Measurements from ENCODE around the gene PGPEP1. TPM values are rescaled to one million over a fixed set of nuclear protein-coding genes. Genes with fewer than 3 reads are reported as not detected.
A peak's percentile ranks its signal among the peaks of the same experiment; 100 is the strongest.
"Not testable (repeated sequence)": the region's sequence is repeated elsewhere in the genome, so short reads cannot be mapped to it uniquely, and the experiment has no call there.

Gene PGPEP1
- total RNA-seq, 2 donors from 2014 or later: 105 to 109 TPM

DNA sequence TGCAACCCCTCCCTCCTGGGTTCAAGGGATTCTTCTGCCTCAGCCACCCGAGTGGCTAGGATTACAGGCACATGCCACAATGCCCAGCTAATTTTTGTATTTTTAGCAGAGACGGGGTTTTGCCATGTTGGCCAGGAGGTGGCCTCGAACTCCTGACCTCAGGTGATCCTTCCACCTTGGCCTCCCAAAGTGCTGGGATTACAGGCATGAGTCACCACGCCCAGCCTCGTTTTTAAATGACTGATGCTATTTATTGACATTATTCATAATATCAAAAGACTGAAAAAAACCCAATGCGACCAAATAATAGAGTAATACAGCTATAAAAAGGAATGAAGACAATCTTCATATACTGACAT is 16.0 kb upstream of the PGPEP1 start:
- DNase-seq, ATAC-seq: not testable (repeated sequence)
- intact Hi-C loops (cut with DNase I, micrococcal nuclease): loop anchor here in 1 of 2 donors (10.0 kb wide), 1 partner anchor 120 kb away; the partner anchor contains the start of gene RAB3A

DNA sequence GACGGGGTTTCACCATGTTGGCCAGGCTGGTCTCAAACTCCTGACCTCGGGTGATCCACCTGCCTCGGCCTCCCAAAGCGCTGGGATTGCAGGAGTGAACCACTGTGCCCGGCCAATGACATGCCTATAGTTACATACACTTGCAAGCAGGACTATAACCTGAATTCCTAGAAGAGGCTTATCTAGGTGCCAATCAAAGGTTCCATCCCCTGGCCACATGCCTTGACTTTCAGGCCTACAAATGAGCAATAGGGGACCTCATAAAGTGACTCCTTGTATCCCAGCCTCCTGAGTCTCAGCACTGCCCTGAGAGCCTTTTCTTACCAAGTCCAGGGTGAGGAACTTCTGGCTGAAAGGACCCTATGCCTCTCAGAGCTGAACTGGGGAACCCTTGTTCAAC is 13.6 kb upstream of the PGPEP1 start:
- DNase-seq (no peak), ATAC-seq (no peak)
- intact Hi-C loops (cut with DNase I, micrococcal nuclease): loop anchor here in 1 of 2 donors (10.0 kb wide), 1 partner anchor 122 kb away; the partner anchor contains the start of gene RAB3A

DNA sequence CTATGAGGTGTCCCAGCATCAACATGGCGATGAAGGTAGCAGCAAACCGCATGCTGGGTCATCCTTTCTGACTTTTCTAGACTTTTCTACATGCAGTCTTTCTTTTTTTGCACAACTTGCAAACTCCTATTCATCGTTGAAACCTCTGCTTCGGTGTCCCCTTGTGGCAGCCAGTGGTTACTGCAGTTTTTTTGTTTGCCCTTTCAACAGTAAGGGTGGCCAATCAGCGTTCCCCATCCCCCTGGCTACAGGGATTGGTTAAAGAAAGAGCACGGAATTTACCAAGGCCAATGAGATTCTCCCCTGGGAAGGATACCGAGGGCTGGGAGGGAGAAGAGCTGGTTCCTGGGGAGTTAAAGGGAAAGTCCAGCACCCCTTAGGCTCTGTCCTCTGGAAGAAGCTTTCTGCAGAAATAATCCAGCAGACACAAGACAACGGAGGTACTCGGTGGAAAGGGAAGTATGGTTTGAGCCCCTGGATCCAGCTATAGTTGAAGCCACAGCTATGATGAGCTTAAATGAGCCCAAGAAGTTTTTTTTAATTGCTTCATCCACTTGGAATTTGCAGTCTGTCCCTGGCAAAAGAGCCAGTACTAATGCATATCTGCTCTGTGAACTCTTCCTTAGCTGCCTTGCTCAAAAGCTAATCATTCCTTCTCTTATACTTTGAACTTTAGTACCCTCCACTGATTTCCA is 11.9 kb upstream of the PGPEP1 start:
- peak; percentile 91 for ATAC-seq
- intact Hi-C loops (cut with DNase I, micrococcal nuclease): loop anchor here in 1 of 2 donors (2.0 to 10.0 kb wide), 2 partner anchors 50 to 124 kb away; partner anchors contain the start of gene RAB3A
- DNase-seq: peak; percentile 88 to 95

DNA sequence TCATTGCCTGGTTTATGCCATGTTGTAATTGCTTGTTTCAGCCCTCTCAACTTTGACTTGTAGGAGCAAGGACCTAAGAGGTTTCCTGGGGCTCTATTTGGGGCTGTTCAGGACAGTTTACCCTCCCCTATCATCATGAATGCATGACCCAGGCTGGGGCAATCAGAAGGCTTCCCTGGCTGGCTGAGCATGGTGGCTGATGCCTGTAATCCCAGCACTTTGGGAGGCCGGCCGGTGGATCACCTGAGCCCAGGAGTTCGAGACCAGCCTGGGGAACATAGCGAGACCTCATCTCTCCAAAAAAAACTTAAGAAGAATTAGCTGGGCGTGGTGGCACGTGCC is 11.4 kb upstream of the PGPEP1 start:
- intact Hi-C loops (cut with DNase I, micrococcal nuclease): loop anchor here in 1 of 2 donors (2.0 to 10.0 kb wide), 2 partner anchors 50 to 124 kb away; partner anchors contain the start of gene RAB3A

DNA sequence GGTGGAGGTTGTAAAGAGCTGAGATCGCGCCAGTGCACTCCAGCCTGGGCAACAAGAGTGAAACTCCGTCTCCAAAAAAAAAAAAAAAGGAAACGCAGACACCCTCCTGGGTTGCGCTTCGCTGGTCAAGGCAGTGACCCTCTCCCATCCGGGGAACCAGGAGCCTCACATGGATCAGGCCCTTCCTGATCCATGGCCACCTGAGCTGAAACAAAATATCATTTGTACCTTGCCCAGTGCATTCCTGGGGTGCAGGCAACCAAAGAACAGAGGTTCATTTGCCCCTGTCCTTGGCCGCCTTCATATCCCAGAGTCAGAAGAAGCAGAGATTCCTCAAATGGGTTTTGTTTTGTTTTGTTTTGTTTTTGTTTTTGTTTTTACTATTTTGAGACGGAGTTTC is 9.5 kb upstream of the PGPEP1 start:
- DNase-seq (no peak), ATAC-seq (no peak)
- intact Hi-C loops (cut with DNase I, micrococcal nuclease): no loop called here

More for the DNA sequence above, 11.4 kb upstream of the PGPEP1 start:
- ATAC-seq (no peak), DNase-seq (no peak)

DNA sequence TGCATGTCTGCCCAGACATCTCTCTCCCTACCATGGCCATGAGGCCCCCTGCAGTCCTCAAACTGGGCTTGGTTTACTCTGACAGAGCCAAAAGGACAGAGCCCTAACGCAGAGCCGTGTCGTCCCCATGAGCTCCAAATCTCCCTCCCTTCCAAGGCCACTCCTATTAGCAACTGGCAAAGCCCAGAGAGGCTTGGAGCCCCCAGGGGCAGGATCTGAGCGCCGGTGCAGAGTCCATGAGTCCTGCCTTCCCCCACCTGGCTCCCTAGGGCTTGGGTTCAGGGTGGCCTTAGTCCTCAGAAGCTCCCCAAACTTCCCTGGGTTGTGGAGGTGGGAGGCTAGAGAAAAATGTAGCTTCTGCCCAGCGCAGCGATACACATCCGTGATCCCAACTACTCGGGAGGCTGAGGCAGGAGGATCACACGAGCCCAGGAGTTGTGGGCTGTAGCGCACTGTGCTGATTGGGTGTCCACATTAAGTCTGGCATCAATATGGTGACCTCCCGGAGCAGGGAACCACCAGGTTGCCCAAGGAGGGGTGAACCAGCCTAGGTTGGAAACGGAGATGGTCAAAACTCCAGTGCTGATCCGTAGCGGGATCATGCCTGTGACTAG is 7.4 kb upstream of the PGPEP1 start:
- DNase-seq (no peak), ATAC-seq (no peak)
- intact Hi-C loops (cut with DNase I, micrococcal nuclease): no loop called here

DNA sequence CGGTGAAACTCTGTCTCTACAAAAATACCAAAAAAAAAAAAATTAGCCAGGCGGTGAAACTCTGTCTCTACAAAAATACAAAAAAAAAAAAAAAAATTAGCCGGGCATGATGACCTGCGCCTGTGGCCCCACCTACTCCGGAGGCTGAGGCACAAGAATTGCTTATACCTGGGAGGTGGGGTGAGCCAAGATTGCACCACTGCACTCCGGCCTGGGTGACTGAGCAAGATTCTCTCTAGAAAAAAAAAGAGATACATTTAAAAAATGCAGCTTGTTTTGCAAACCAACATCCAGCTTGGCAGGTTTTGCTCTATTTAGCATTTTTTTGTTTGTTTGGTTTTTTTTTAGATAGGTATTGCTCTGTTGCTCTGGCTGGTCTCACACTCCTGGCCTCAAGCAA is 6.7 kb upstream of the PGPEP1 start:
- ATAC-seq: no peak
- intact Hi-C loops (cut with DNase I, micrococcal nuclease): no loop called here
- DNase-seq: no peak

DNA sequence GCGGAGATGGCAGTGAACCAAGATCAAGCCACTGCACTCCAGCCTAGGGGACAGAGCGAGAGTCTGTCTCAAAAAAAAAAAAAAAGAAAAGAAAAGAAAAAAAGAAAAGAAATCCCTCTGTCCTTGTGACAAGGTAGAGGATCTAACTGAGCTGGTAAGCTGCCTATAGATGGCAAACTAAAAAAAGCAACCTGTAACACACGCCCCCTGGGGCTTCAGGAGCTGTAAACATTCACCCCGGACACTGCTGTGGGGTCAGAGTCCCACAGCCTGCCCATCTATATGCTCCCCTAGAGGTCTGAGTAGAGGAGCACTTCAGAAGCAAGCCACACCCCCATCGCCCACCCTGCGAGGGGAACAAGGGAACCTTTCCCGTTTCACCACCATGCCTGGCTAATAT is 4.3 kb upstream of the PGPEP1 start:
- ATAC-seq (no peak), DNase-seq (no peak)
- intact Hi-C loops (cut with DNase I, micrococcal nuclease): no loop called here

DNA sequence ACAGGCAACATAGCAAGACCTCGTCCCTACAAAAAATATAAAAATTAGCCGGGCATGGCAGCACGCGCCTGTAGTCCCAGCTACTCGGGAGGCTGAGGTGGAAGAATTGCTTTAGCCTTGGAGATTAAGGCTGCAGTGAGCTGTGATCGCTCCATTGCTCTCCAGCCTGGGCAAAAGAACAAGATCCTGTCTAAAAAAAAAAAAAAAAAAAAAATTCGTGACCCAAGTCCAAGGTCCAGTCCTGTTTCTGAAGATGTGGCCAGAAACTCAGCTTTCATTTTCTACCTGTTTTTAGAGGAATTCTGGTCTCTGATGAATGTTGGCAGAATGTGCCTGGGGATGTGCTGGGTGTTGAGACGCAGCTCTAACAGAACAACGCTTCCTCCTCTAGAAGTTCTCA is 1.9 kb upstream of the PGPEP1 start:
- intact Hi-C loops (cut with DNase I, micrococcal nuclease): no loop called here
- DNase-seq (no peak), ATAC-seq (no peak)

DNA sequence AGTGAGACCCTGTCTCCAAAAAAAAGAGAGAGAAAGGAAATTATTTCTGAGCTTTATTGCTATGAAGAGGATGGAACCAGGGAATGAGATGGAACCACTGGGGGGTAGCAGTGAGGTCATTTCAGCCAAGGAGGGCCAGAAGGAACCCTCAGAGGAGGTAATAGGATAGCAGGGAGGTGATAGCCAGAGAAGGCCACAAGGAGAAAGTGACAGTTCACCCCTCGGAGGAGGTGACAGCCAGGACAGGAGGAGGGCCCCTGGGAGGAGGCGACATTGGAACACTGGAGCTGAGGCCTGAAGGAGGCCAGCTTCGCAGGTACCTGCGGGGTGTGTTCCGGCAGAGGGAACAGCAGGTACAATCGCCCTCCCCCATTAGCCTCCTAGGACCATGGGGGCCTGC is 675 bp upstream of the PGPEP1 start:
- ATAC-seq: peak; percentile 7
- DNase-seq: no peak
- intact Hi-C loops (cut with DNase I, micrococcal nuclease): no loop called here

DNA sequence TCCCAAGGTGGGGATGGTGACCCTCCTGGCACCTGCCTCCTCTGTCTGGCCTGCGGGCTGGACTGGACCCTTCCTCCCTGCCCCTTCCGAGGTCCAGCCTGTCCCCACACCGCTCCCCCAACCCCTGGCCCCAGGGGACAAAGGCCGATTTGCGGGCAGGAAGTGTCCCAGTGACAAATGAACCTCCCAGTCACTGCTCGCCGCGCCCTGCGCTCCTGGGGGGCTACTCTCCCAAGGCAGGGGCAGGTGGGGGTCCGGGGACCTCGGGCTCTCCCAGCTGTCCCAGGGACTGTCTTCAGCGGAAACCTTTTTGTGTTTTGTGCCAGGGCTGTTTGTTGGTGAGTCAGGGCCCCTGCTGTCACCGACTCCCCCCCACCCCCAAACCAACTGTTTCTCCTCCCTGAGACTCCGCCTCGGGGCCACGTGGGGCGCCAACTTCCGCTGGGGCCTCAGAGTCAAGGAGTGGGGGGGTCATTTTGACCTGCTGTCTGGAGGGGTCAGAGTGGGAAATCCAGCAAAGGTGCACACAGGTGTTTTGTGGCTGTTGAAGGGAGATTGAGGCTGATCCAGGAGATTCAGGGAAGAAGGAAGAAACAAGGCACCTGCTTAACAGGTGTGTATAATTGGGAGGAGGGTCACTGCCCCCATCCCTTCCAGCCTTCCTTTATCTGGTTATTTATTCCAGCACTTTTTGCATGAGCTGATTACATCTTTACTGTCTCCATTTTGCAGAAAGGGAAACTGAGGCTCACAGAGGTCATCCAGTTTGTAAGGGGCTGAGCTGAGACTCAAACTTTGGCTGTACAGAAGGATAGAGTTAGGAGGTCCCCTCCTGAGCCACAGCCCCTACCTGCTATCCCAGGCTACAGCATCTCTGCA is 831 bp downstream of the PGPEP1 start:
- intact Hi-C loops (cut with DNase I, micrococcal nuclease): no loop called here
- ATAC-seq: peak; percentile 79

DNA sequence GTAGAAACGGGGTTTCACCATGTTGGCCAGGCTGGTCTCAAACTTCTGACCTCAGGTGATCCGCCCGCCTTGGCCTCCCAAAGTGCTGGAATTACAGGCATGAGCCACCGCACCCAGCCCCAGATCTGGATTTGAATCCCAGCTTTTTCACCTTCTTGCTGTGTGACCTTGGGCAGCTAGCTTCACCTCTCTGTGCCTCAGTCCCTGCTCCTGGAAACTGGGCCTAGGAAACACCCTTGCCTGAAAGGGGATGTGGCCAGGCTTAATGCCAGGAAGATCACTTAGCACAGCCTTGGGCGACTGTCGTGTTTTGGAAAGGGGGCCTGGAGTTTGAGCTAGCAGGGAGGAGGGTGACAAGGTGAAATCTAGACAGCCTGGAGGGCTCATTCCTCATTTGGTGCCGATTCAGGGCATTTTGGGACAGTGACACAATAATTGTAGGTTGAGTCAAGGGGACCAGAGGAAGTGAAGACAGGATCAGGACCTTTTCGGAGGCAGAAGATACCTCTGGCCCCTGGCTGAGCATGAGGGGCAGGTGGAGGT is 1.8 kb downstream of the PGPEP1 start:
- DNase-seq: no peak
- no peak for ATAC-seq
- intact Hi-C loops (cut with DNase I, micrococcal nuclease): no loop called here

More for the DNA sequence above, 831 bp downstream of the PGPEP1 start:
- DNase-seq: peak; percentile 77 to 80

DNA sequence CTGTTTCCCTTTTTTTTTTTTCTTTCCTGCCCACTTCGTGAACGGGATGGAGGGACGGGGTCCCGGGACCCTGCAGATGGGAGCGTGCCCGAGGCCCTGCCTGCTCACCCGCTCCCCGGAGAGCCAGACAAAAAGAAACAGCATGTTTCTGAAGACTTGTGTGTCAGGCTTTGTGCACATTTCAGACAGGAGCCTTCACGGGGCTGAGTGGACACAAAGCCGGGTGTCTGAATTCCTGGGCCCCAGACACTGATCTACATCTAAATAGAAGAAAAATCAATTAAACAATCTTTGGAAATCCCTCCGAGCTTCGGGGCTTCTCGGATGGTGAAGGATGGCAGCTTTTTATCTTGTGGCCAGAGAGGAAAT is 4.2 kb downstream of the PGPEP1 start:
- ATAC-seq (no peak), DNase-seq (no peak)
- intact Hi-C loops (cut with DNase I, micrococcal nuclease): no loop called here

DNA sequence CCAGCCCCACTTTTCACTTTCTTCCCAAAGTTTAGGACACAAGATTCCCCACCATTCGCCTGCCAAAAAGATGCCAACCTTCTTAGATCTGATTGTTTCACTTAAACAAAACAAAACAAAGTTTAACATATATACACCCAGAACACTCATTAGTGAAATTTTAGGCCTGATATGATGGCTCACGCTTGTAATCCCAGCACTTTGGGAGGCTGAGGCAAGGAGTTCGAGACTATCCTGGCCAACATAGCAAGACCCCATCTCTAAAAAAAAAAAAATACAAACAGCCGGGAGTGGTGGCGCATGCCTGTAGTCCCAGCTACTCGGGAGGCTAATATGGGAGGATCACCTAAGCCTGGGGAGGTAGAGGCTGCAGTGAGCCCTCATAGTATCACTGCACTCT is 4.9 kb downstream of the PGPEP1 start:
- ATAC-seq (no peak), DNase-seq (no peak)
- intact Hi-C loops (cut with DNase I, micrococcal nuclease): loop anchor here in 1 of 2 donors (5.0 kb wide), 1 partner anchor 67 kb away; no protein-coding TSS in a partner anchor

DNA sequence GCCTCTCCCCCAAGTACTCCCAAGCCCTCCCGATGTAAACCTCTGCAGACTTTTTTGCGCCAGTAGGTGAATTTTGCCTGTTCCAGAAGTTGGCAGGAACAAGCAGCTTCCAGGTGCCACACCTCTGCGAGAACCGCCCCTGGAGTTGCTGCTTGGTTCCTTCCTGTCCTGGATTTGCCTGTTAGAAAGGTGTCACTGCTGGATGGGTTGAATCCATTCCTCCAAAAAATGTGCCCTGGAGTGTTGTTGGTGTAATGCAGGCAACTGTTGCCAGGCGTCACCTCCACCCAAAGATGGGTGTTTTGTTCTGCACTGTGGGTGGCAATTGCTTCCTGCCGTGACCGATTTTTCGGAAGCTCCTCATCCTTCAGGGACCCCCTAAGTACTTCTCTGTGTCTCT is 5.7 kb downstream of the PGPEP1 start:
- intact Hi-C loops (cut with DNase I, micrococcal nuclease): loop anchor here in 1 of 2 donors (5.0 kb wide), 1 partner anchor 66 kb away; no protein-coding TSS in a partner anchor
- ATAC-seq (peak; percentile 50), DNase-seq (peak; percentile 49 to 53)

DNA sequence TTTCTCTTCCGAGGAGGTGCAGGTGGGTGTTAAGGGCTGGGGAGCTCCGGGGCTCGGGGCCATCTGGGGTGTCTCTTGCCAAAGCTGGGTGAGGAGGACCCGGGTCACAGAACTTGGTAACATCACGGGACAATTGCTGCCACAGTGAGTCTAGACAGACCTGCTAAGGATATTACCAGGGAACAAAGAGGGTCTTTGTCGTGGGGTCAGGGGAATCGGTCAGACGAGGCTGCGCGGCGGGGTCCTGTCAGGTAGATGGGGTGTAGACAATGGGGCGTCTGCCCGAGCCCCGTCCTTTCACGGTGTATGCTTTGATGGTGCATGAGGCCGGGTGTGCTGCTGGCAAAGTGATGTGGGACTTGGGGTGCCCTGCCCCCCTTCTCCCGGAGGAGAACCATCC is 7.8 kb downstream of the PGPEP1 start:
- ATAC-seq: no peak
- intact Hi-C loops (cut with DNase I, micrococcal nuclease): loop anchor here in 1 of 2 donors (5.0 kb wide), 1 partner anchor 64 kb away; no protein-coding TSS in a partner anchor
- no peak for DNase-seq

DNA sequence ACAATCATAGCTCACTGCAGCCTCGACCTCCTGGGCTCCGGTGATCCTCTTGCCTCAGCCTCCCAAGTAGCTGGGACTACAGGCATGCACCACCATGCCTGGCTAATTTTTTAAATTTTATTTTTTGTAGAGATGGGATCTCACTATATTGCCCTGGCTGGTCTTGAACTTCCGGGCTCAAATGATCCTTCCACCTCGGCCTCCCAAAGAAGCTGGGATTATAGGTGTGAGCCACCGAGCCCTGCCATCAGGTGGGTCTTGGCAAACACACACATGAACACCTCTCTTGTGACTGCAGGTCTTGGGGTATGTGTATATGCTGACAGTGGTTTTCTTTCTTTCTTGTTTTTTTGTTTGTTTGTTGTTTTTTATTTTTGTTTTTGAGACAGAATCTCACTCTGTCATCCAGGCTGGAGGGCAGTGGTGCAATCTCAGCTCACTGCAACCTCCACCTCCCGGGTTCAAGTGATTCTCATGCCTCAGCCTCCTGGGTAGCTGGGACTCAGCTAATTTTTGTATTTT is 8.5 kb downstream of the PGPEP1 start:
- intact Hi-C loops (cut with DNase I, micrococcal nuclease): loop anchor here in 1 of 2 donors (5.0 kb wide), 1 partner anchor 63 kb away; no protein-coding TSS in a partner anchor
- not testable (repeated sequence) for ATAC-seq, DNase-seq

DNA sequence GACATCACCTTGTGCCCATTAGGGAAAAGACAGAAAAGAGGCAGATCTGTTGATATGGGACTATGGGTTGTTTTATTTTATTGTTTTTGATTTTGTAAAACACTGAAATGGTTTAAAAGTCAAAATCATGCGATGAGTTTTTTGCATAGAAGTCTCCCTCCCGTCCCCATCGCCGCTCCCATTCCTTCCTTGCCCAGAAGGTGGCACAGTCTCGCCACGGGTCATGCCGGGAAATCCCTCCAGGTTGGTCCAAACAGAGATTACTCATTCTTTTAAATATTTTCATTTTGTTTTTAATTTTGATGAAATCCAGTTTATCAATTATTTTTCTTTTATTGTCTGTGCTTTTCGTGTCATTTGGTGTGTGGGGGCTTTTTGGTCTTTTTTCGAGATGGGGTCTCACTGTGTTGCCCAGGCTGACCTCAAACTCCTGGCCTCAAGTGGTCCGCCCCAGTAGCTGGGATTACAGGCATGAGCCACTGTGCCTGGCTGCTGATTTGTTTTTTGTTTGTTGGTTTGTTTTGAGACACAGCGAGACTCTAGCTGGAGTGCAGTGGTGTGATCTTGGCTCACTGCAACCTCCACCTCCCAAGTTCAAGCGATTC is 9.2 kb downstream of the PGPEP1 start:
- intact Hi-C loops (cut with DNase I, micrococcal nuclease): loop anchor here (5.0 to 10.0 kb wide), 2 partner anchors 63 to 65 kb away; partner anchors contain the start of gene SSBP4 (in 1 of the 2)
- DNase-seq (peak in 1 of 2 donors; percentile 60), ATAC-seq (peak; percentile 69)
